Measurements from ENCODE around the gene SWSAP1. TPM values are rescaled to one million over a fixed set of nuclear protein-coding genes. Genes with fewer than 3 reads are reported as not detected.

Gene SWSAP1
- total and polyA plus RNA-seq, 2 experiments from 2014 or later: 2.1 to 6.1 TPM

Small RNA genes lying within 50 kb of the gene (small RNA-seq; reads per million reads assigned to genes)
- not detected for gene RF00019 (ENCODE audit: low replicate concordance)

Other genes starting within 250 kb of the SWSAP1 start
- gene SPC24, start 218.9 kb upstream of the SWSAP1 start, total RNA-seq (2014; rRNA removed; shearing (Covaris generic)): 38.7 and 42.2 TPM in 2 replicates
- 40.6 and 41.8 TPM in 2 replicates for gene SPC24, start 218.9 kb upstream of the SWSAP1 start, polyA plus RNA-seq (2016; fragmentation: Nextera tagmentation; extraction: Ambion mirVana)
- 47.5 and 65.4 TPM in 2 replicates for gene KANK2, start 177.1 kb upstream of the SWSAP1 start, total RNA-seq (2014; rRNA removed; shearing (Covaris generic))
- gene KANK2, start 177.1 kb upstream of the SWSAP1 start, polyA plus RNA-seq (2016; fragmentation: Nextera tagmentation; extraction: Ambion mirVana): 14.7 and 15.9 TPM in 2 replicates
- not detected in 2 replicates for gene ANGPTL8, start 135.0 kb upstream of the SWSAP1 start, total RNA-seq (2014; rRNA removed; shearing (Covaris generic))
- gene ANGPTL8, start 135.0 kb upstream of the SWSAP1 start, polyA plus RNA-seq (2016; fragmentation: Nextera tagmentation; extraction: Ambion mirVana): 0.42 TPM in 1 of 2 replicates, not detected in the other
- gene DOCK6, start 112.1 kb upstream of the SWSAP1 start, total RNA-seq (2014; rRNA removed; shearing (Covaris generic)): 48.3 and 49.0 TPM in 2 replicates
- 28.9 and 34.6 TPM in 2 replicates for gene DOCK6, start 112.1 kb upstream of the SWSAP1 start, polyA plus RNA-seq (2016; fragmentation: Nextera tagmentation; extraction: Ambion mirVana)
- not detected in 2 replicates for gene TSPAN16, start 78.5 kb upstream of the SWSAP1 start, total RNA-seq (2014; rRNA removed; shearing (Covaris generic))
- not detected in 2 replicates for gene TSPAN16, start 78.5 kb upstream of the SWSAP1 start, polyA plus RNA-seq (2016; fragmentation: Nextera tagmentation; extraction: Ambion mirVana)
- 16.9 and 21.2 TPM in 2 replicates for gene RAB3D, start 35.0 kb upstream of the SWSAP1 start, total RNA-seq (2014; rRNA removed; shearing (Covaris generic))
- 3.8 and 5.3 TPM in 2 replicates for gene RAB3D, start 35.0 kb upstream of the SWSAP1 start, polyA plus RNA-seq (2016; fragmentation: Nextera tagmentation; extraction: Ambion mirVana)
- 223 and 293 TPM in 2 replicates for gene TMEM205, start 28.4 kb upstream of the SWSAP1 start, total RNA-seq (2014; rRNA removed; shearing (Covaris generic))
- gene TMEM205, start 28.4 kb upstream of the SWSAP1 start, polyA plus RNA-seq (2016; fragmentation: Nextera tagmentation; extraction: Ambion mirVana): 114 and 123 TPM in 2 replicates
- gene CCDC159, start 28.1 kb upstream of the SWSAP1 start, total RNA-seq (2014; rRNA removed; shearing (Covaris generic)): 3.4 and 3.5 TPM in 2 replicates
- gene CCDC159, start 28.1 kb upstream of the SWSAP1 start, polyA plus RNA-seq (2016; fragmentation: Nextera tagmentation; extraction: Ambion mirVana): 5.1 and 6.2 TPM in 2 replicates
- gene PLPPR2, start 19.2 kb upstream of the SWSAP1 start, total RNA-seq (2014; rRNA removed; shearing (Covaris generic)): 5.7 and 12.0 TPM in 2 replicates
- gene PLPPR2, start 19.2 kb upstream of the SWSAP1 start, polyA plus RNA-seq (2016; fragmentation: Nextera tagmentation; extraction: Ambion mirVana): 5.0 and 9.0 TPM in 2 replicates
- gene EPOR, start 9.6 kb downstream of the SWSAP1 start, total RNA-seq (2014; rRNA removed; shearing (Covaris generic)): 6.8 and 12.0 TPM in 2 replicates
- 9.1 and 9.2 TPM in 2 replicates for gene EPOR, start 9.6 kb downstream of the SWSAP1 start, polyA plus RNA-seq (2016; fragmentation: Nextera tagmentation; extraction: Ambion mirVana)
- gene RGL3, start 44.6 kb downstream of the SWSAP1 start, total RNA-seq (2014; rRNA removed; shearing (Covaris generic)): 46.8 and 49.4 TPM in 2 replicates
- 48.8 and 49.2 TPM in 2 replicates for gene RGL3, start 44.6 kb downstream of the SWSAP1 start, polyA plus RNA-seq (2016; fragmentation: Nextera tagmentation; extraction: Ambion mirVana)
- gene ODAD3, start 60.5 kb downstream of the SWSAP1 start, total RNA-seq (2014; rRNA removed; shearing (Covaris generic)): 0.54 and 1.5 TPM in 2 replicates
- 6.1 TPM in 2 replicates for gene ODAD3, start 60.5 kb downstream of the SWSAP1 start, polyA plus RNA-seq (2016; fragmentation: Nextera tagmentation; extraction: Ambion mirVana)
- 107 and 130 TPM in 2 replicates for gene PRKCSH, start 61.0 kb downstream of the SWSAP1 start, total RNA-seq (2014; rRNA removed; shearing (Covaris generic))
- 85.3 and 90.3 TPM in 2 replicates for gene PRKCSH, start 61.0 kb downstream of the SWSAP1 start, polyA plus RNA-seq (2016; fragmentation: Nextera tagmentation; extraction: Ambion mirVana)
- gene ELAVL3, start 106.4 kb downstream of the SWSAP1 start, total RNA-seq (2014; rRNA removed; shearing (Covaris generic)): 1.2 and 1.7 TPM in 2 replicates
- 0.45 and 0.63 TPM in 2 replicates for gene ELAVL3, start 106.4 kb downstream of the SWSAP1 start, polyA plus RNA-seq (2016; fragmentation: Nextera tagmentation; extraction: Ambion mirVana)
- gene ZNF653, start 131.2 kb downstream of the SWSAP1 start, total RNA-seq (2014; rRNA removed; shearing (Covaris generic)): 4.9 and 5.3 TPM in 2 replicates
- 2.5 and 4.1 TPM in 2 replicates for gene ZNF653, start 131.2 kb downstream of the SWSAP1 start, polyA plus RNA-seq (2016; fragmentation: Nextera tagmentation; extraction: Ambion mirVana)
- 61.1 and 66.5 TPM in 2 replicates for gene ECSIT, start 154.5 kb downstream of the SWSAP1 start, total RNA-seq (2014; rRNA removed; shearing (Covaris generic))
- 36.6 and 42.7 TPM in 2 replicates for gene ECSIT, start 154.5 kb downstream of the SWSAP1 start, polyA plus RNA-seq (2016; fragmentation: Nextera tagmentation; extraction: Ambion mirVana)
- gene CNN1, start 164.2 kb downstream of the SWSAP1 start, total RNA-seq (2014; rRNA removed; shearing (Covaris generic)): 17.0 and 20.9 TPM in 2 replicates
- gene CNN1, start 164.2 kb downstream of the SWSAP1 start, polyA plus RNA-seq (2016; fragmentation: Nextera tagmentation; extraction: Ambion mirVana): 13.3 and 22.7 TPM in 2 replicates
- gene ELOF1, start 184.6 kb downstream of the SWSAP1 start, total RNA-seq (2014; rRNA removed; shearing (Covaris generic)): 50.3 and 73.3 TPM in 2 replicates
- gene ELOF1, start 184.6 kb downstream of the SWSAP1 start, polyA plus RNA-seq (2016; fragmentation: Nextera tagmentation; extraction: Ambion mirVana): 98.0 and 103 TPM in 2 replicates
- 12.4 and 12.8 TPM in 2 replicates for gene ACP5, start 203.0 kb downstream of the SWSAP1 start, total RNA-seq (2014; rRNA removed; shearing (Covaris generic))
- 5.6 and 6.7 TPM in 2 replicates for gene ACP5, start 203.0 kb downstream of the SWSAP1 start, polyA plus RNA-seq (2016; fragmentation: Nextera tagmentation; extraction: Ambion mirVana)
- 12.9 and 15.4 TPM in 2 replicates for gene ZNF627, start 222.8 kb downstream of the SWSAP1 start, total RNA-seq (2014; rRNA removed; shearing (Covaris generic))
- 7.7 and 9.0 TPM in 2 replicates for gene ZNF627, start 222.8 kb downstream of the SWSAP1 start, polyA plus RNA-seq (2016; fragmentation: Nextera tagmentation; extraction: Ambion mirVana)

Data from GM23338 (cell line).